ENCODE results near the gene PRMT3. TPM values are rescaled to one million over a fixed set of nuclear protein-coding genes. Genes with fewer than 3 reads are reported as not detected.
"Not testable (repeated sequence)": the region's sequence is repeated elsewhere in the genome, so short reads cannot be mapped to it uniquely, and the experiment has no call there.

The PRMT3 gene
- total RNA-seq, 2 donors from 2014 or later = 21.4 to 42.0 TPM

DNA sequence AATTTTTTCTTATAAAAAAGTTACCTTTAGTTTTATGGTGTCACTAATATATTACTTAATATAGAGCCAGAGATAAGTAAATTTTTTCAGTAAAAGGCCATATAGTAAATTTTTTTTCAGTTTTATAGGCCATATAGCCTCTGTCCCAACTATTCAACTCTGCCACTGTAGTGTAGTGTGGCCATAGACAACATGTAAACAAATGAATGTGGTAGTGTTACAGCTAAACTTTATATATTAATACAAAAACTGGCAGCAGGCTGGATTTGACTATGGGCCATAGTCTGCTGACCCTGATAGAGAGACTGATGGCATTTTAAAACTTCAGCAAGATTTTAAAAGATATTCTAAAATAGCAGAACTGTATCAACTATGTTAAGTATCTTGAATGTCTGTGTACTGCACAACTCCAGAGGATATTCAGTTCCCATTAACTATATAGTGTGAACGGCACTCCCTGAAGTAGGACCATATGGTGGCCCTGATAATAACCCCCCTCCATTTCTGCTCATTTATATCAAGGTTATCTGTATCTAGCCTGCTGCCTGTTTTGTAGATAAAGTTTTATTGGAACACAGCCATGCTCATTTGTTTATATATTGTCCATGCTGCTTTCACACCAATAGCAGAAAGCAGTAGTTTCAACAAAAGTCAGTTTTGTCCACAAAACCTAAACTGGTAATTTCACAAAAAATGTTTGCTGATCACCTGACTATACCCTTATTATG lies 71.6 kb downstream of the PRMT3 start:
- Mint-ChIP-seq H3K27ac (no peak overlapping the region), H3K4me3 (no peak overlapping the region), H3K4me1 (no peaks in the 10 kb centered on the region), H3K27me3 (no peaks in the 10 kb centered on the region), H3K36me3 (ENCODE audit: low read depth) (peaks cover 69% of the 10 kb centered on the region), H3K9me3 (no peaks in the 10 kb centered on the region)
- no peak for ATAC-seq (replicated peaks)

- ATAC-seq (replicated peaks) = no peak
- no peak overlapping the region for H3K4me3 Mint-ChIP-seq
- no peaks in the 10 kb centered on the region for H3K27me3 Mint-ChIP-seq
- H3K4me1 Mint-ChIP-seq = no peaks in the 10 kb centered on the region
- no peaks in the 10 kb centered on the region for H3K9me3 Mint-ChIP-seq
- no peak overlapping the region for H3K27ac Mint-ChIP-seq
- peaks cover 69% of the 10 kb centered on the region for H3K36me3 Mint-ChIP-seq (ENCODE audit: low read depth)
Observed at GRCh38 chr11:20459865-20460264, 72.3 kb downstream of the PRMT3 start.

DNA sequence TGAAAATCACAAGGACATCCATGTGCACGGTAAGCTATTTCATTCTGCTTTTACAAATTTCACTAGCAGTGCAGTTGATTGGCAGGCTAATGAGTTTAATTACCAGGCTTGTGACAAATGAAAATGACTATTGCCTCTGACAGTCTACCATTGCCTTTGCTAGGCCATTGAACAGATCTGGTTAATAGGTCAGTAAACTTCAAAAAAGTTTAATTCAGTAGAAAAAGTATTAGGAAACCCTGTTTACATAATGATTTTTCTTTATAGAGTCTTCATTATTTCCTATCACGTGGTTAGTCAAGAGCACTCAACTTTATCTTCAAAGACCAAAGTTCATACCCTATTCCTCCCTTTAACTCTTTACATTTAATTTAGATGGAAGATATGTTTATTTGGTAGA lies 77.0 kb downstream of the PRMT3 start:
- H3K36me3 Mint-ChIP-seq (ENCODE audit: low read depth) = peaks cover 80% of the 10 kb centered on the region
- no peaks in the 10 kb centered on the region for H3K27me3 Mint-ChIP-seq
- no peak overlapping the region for H3K4me3 Mint-ChIP-seq
- no peak overlapping the region for H3K27ac Mint-ChIP-seq
- ATAC-seq (replicated peaks) = no peak
- H3K9me3 Mint-ChIP-seq = no peaks in the 10 kb centered on the region
- no peaks in the 10 kb centered on the region for H3K4me1 Mint-ChIP-seq

DNA sequence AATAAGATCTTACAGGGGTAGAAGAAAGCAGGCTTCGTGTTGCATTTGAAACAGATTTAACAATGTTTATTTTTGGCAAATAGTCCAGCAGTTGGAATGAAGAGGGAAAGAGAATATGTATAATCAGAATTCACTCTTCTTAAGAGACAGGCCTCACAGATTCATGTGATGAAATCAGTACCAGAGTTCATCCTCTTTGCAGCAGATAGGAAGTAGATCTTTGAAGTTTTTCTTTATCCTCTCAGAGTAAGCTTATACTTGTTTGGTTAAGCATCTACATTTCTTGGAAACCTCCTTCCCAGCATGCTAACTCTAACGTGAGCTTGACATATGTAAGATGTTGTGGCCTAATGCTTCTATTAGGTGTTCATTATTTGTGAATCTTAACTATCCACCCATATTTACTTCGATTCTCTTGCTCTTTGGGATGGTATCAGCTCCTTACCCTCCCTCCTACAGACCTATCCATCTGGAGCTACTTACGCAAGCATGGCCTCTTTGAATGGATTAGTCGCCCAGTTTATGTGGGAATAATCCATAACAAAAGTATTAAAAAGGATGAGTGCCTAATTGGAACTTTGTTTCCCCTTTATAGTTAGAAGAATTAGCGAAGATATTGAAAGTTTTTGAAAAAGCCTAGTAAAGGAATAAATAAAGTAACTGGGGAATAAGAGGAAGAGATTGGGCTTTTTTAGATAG lies 80.1 kb downstream of the PRMT3 start:
- H3K27me3 Mint-ChIP-seq = no peaks in the 10 kb centered on the region
- no peak overlapping the region for H3K4me3 Mint-ChIP-seq
- peaks cover 4% of the 10 kb centered on the region for H3K4me1 Mint-ChIP-seq
- no peak for ATAC-seq (replicated peaks)
- no peak overlapping the region for H3K27ac Mint-ChIP-seq
- H3K9me3 Mint-ChIP-seq = no peaks in the 10 kb centered on the region
- H3K36me3 Mint-ChIP-seq (ENCODE audit: low read depth) = peaks cover 93% of the 10 kb centered on the region

- Mint-ChIP-seq H3K4me3 (no peak overlapping the region), H3K36me3 (ENCODE audit: low read depth) (peaks cover 89% of the 10 kb centered on the region), H3K9me3 (no peaks in the 10 kb centered on the region), H3K4me1 (peaks cover 4% of the 10 kb centered on the region), H3K27ac (no peak overlapping the region), H3K27me3 (no peaks in the 10 kb centered on the region)
- ATAC-seq (replicated peaks) = no peak
Observed at GRCh38 chr11:20470348-20470747, 82.8 kb downstream of the PRMT3 start.

GRCh38 chr11:20471929-20472328 lies 84.4 kb downstream of the PRMT3 start:
- H3K36me3 Mint-ChIP-seq (ENCODE audit: low read depth) = peaks cover 81% of the 10 kb centered on the region
- H3K9me3 Mint-ChIP-seq; H3K4me3 Mint-ChIP-seq; H3K4me1 Mint-ChIP-seq; H3K27ac Mint-ChIP-seq; H3K27me3 Mint-ChIP-seq; ATAC-seq (replicated peaks): not testable (repeated sequence)

DNA sequence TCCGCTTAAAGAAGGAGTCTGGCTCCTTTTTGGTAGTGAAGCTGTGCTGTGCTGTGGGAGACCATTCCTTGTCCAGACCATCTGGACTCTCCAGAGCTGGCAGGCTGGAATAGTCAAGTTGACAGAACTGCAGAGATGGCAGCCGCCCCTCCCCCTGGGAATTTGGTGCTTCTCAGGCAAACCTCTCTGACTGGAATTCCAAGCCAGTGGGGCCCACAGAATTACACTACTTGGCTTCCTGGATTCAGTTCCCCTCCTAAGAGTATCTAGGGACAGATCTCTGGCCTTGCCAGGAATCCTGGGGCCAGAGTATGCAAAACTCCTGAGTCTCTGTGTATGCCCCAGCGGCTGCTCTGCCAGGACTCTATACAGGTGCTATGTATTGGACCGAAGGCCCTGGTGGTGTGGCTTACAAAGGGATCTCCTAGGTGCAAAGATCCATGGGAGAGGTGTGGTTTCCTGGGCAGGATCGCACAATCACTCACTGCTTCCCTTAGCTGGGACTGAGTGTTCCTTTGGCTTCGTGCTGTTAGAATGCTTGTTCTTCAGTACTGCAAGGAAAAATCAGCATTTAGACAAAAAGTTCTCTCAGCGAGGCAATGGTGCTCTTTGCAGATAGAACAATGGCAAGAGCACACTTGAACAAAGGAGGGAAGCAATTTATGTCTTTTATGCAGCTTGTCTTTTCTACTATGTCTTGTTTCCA lies 86.8 kb downstream of the PRMT3 start:
- Mint-ChIP-seq H3K27ac (no peak overlapping the region), H3K36me3 (ENCODE audit: low read depth) (peaks cover 70% of the 10 kb centered on the region), H3K4me3 (no peak overlapping the region), H3K27me3 (no peaks in the 10 kb centered on the region), H3K9me3 (no peaks in the 10 kb centered on the region), H3K4me1 (peaks cover 9% of the 10 kb centered on the region)
- no peak for ATAC-seq (replicated peaks)

GRCh38 chr11:20474882-20475517 lies 87.5 kb downstream of the PRMT3 start:
- Mint-ChIP-seq H3K9me3 (no peaks in the 10 kb centered on the region), H3K36me3 (ENCODE audit: low read depth) (peaks cover 73% of the 10 kb centered on the region), H3K27ac (no peak overlapping the region), H3K4me1 (peaks cover 9% of the 10 kb centered on the region), H3K27me3 (no peaks in the 10 kb centered on the region), H3K4me3 (no peak overlapping the region)
- no peak for ATAC-seq (replicated peaks)

DNA sequence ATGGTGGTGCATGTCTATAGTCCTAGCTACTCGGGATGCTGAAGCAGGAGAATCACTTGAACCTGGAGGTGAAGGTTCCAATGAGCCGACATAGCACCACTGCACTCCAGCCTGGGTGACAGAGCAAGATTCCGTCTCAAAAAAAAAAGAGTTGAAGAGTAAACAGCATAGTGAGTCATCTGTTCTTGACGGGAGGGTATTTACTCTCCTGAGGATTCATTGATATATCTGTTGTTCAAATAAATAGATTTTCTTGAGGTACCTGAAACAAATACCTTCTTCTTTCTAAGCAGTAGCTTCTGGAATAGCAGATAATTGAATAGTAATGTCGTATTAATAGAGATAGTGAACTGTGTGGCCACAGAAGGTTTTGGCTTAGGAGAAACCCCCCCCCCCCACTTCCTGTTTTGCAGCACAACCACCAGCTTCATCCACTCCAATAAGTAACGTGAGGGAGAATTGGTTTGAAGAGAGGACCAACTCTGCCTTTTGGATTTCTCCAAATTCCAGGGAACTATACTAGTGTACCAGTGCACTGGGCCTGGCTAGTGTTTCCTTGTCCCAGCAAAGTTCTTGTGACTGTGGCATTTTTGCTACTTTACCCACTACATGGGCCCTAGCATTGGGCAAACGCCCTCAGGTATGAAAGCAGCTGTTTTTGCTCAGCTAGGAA lies 90.0 kb downstream of the PRMT3 start:
- Mint-ChIP-seq H3K27ac (no peak overlapping the region), H3K27me3 (no peaks in the 10 kb centered on the region), H3K4me1 (peaks cover 9% of the 10 kb centered on the region), H3K9me3 (no peaks in the 10 kb centered on the region), H3K4me3 (no peak overlapping the region), H3K36me3 (ENCODE audit: low read depth) (peaks cover 64% of the 10 kb centered on the region)
- no peak for ATAC-seq (replicated peaks)

DNA sequence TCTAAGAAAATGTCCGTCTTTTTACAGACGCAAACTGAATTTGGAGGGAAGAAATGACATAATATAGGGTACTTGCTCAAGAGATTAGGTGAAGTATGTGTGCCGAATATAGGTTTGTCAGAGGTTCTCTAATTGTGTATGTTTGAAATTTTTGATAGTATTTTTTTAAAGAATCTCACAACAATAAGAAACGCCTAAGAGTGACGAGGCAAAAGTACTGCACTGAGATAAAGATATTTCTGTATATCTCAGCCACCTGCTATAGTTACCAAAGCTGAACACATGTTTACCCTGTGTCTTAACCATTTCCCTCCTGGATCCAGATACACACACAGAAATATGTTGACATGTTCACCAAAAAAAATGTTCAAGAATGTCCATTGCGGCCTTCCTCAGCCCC lies 92.0 kb downstream of the PRMT3 start:
- peaks cover 9% of the 10 kb centered on the region for H3K4me1 Mint-ChIP-seq
- H3K4me3 Mint-ChIP-seq = no peak overlapping the region
- H3K36me3 Mint-ChIP-seq (ENCODE audit: low read depth) = peaks cover 61% of the 10 kb centered on the region
- no peak for ATAC-seq (replicated peaks)
- H3K27me3 Mint-ChIP-seq = no peaks in the 10 kb centered on the region
- H3K9me3 Mint-ChIP-seq = no peaks in the 10 kb centered on the region
- no peak overlapping the region for H3K27ac Mint-ChIP-seq

GRCh38 chr11:20483931-20484330 lies 96.4 kb downstream of the PRMT3 start:
- Mint-ChIP-seq H3K4me1 (peaks cover 5% of the 10 kb centered on the region), H3K27me3 (no peaks in the 10 kb centered on the region), H3K9me3 (no peaks in the 10 kb centered on the region), H3K4me3 (no peak overlapping the region), H3K27ac (no peak overlapping the region), H3K36me3 (ENCODE audit: low read depth) (peaks cover 77% of the 10 kb centered on the region)
- no peak for ATAC-seq (replicated peaks)

GRCh38 chr11:20484416-20484815 lies 96.9 kb downstream of the PRMT3 start:
- not testable (repeated sequence) for H3K4me3 Mint-ChIP-seq; H3K27ac Mint-ChIP-seq; H3K27me3 Mint-ChIP-seq; H3K9me3 Mint-ChIP-seq; H3K4me1 Mint-ChIP-seq; ATAC-seq (replicated peaks)
- H3K36me3 Mint-ChIP-seq (ENCODE audit: low read depth) = peaks cover 77% of the 10 kb centered on the region

- Mint-ChIP-seq H3K36me3 (ENCODE audit: low read depth) (peaks cover 62% of the 10 kb centered on the region), H3K9me3 (no peaks in the 10 kb centered on the region)
Observed at GRCh38 chr11:20488352-20488751, 100.8 kb downstream of the PRMT3 start.

DNA sequence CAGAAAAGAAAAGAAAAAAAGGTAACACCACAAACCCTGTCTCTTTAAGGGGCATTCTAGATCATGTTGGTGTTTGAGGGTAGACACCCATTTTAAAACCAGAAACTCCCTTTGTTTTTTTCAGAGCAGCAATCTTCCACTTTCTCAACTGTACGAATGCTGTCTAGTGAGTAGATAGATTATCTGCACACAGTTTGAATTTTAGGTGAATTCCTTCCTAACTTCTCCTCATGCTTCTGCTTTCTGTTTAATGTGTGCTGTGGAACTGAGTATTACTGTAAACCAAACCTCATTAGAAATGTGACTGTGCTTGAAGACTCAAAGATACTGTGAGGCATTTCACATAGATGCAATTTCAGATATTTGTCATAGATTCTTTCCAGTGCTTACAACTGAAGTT lies 102.4 kb downstream of the PRMT3 start:
- no peak overlapping the region for H3K27ac Mint-ChIP-seq
- ATAC-seq (replicated peaks) = no peak
- no peaks in the 10 kb centered on the region for H3K27me3 Mint-ChIP-seq
- no peak overlapping the region for H3K4me3 Mint-ChIP-seq
- H3K4me1 Mint-ChIP-seq = no peaks in the 10 kb centered on the region
- no peaks in the 10 kb centered on the region for H3K9me3 Mint-ChIP-seq
- peaks cover 56% of the 10 kb centered on the region for H3K36me3 Mint-ChIP-seq (ENCODE audit: low read depth)

More at GRCh38 chr11:20488352-20488751, 100.8 kb downstream of the PRMT3 start:
- Mint-ChIP-seq H3K4me1 (no peaks in the 10 kb centered on the region), H3K27me3 (no peaks in the 10 kb centered on the region), H3K27ac (no peak overlapping the region), H3K4me3 (no peak overlapping the region)
- ATAC-seq (replicated peaks) = no peak

Measured in activated T-helper 17 cell treated with anti-CD3 and anti-CD28 coated beads, Interleukin-2, amount 50 U/mL, for 72 hours (primary cell).